ENCODE measurements around the gene TLR8. TPM values are rescaled to one million over a fixed set of nuclear protein-coding genes. Genes with fewer than 3 reads are reported as not detected.
"Not testable (repeated sequence)": the region's sequence is repeated elsewhere in the genome, so short reads cannot be mapped to it uniquely, and the experiment has no call there.

The TLR8 gene
- total RNA-seq, 2 donors from 2014 or later, result not detected

GRCh38 chrX:12917753-12918152, 11.3 kb downstream of the TLR8 start:
- Mint-ChIP-seq H3K4me3 (no peak overlapping the region), H3K27ac (no peak overlapping the region), H3K4me1 (peaks cover 12% of the 10 kb centered on the region), H3K9me3 (no peaks in the 10 kb centered on the region), H3K36me3 (ENCODE audit: low read depth) (no peaks in the 10 kb centered on the region), H3K27me3 (no peaks in the 10 kb centered on the region)
- no peak for ATAC-seq (replicated peaks)

DNA sequence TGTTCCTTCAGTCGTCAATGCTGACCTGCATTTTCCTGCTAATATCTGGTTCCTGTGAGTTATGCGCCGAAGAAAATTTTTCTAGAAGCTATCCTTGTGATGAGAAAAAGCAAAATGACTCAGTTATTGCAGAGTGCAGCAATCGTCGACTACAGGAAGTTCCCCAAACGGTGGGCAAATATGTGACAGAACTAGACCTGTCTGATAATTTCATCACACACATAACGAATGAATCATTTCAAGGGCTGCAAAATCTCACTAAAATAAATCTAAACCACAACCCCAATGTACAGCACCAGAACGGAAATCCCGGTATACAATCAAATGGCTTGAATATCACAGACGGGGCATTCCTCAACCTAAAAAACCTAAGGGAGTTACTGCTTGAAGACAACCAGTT, 12.6 kb downstream of the TLR8 start:
- Mint-ChIP-seq H3K9me3 (no peaks in the 10 kb centered on the region), H3K27ac (no peak overlapping the region), H3K27me3 (no peaks in the 10 kb centered on the region), H3K4me3 (peak overlapping the region; percentile 43), H3K4me1 (peaks cover 12% of the 10 kb centered on the region), H3K36me3 (ENCODE audit: low read depth) (no peaks in the 10 kb centered on the region)
- peak; percentile 86 for ATAC-seq (replicated peaks)

DNA sequence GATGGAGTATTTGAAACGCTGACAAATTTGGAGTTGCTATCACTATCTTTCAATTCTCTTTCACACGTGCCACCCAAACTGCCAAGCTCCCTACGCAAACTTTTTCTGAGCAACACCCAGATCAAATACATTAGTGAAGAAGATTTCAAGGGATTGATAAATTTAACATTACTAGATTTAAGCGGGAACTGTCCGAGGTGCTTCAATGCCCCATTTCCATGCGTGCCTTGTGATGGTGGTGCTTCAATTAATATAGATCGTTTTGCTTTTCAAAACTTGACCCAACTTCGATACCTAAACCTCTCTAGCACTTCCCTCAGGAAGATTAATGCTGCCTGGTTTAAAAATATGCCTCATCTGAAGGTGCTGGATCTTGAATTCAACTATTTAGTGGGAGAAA, 13.2 kb downstream of the TLR8 start:
- H3K9me3 Mint-ChIP-seq, result no peaks in the 10 kb centered on the region
- peak overlapping the region; percentile 58 for H3K4me3 Mint-ChIP-seq
- H3K27me3 Mint-ChIP-seq, result no peaks in the 10 kb centered on the region
- peaks cover 12% of the 10 kb centered on the region for H3K4me1 Mint-ChIP-seq
- H3K36me3 Mint-ChIP-seq (ENCODE audit: low read depth), result no peaks in the 10 kb centered on the region
- no peak overlapping the region for H3K27ac Mint-ChIP-seq
- ATAC-seq (replicated peaks), result no peak

- ATAC-seq (replicated peaks), result peak; percentile 66
- no peaks in the 10 kb centered on the region for H3K36me3 Mint-ChIP-seq (ENCODE audit: low read depth)
- H3K4me1 Mint-ChIP-seq, result peaks cover 12% of the 10 kb centered on the region
- H3K4me3 Mint-ChIP-seq, result peak overlapping the region; percentile 58
- H3K9me3 Mint-ChIP-seq, result no peaks in the 10 kb centered on the region
- peak overlapping the region; percentile 46 for H3K27ac Mint-ChIP-seq
- H3K27me3 Mint-ChIP-seq, result no peaks in the 10 kb centered on the region
Observed at GRCh38 chrX:12920990-12921389, 14.6 kb downstream of the TLR8 start.

- ATAC-seq (replicated peaks), result no peak
- H3K36me3 Mint-ChIP-seq (ENCODE audit: low read depth), result no peaks in the 10 kb centered on the region
- no peaks in the 10 kb centered on the region for H3K27me3 Mint-ChIP-seq
- H3K9me3 Mint-ChIP-seq, result no peaks in the 10 kb centered on the region
- no peak overlapping the region for H3K4me3 Mint-ChIP-seq
- no peak overlapping the region for H3K27ac Mint-ChIP-seq
- peaks cover 12% of the 10 kb centered on the region for H3K4me1 Mint-ChIP-seq
Observed at GRCh38 chrX:12921886-12922598, 15.6 kb downstream of the TLR8 start.

GRCh38 chrX:12922599-12922919, 16.1 kb downstream of the TLR8 start:
- Mint-ChIP-seq H3K27me3 (no peaks in the 10 kb centered on the region), H3K27ac (no peak overlapping the region), H3K4me1 (peaks cover 12% of the 10 kb centered on the region)

GRCh38 chrX:12929701-12930100, 23.3 kb downstream of the TLR8 start:
- Mint-ChIP-seq H3K4me3 (no peak overlapping the region), H3K27me3 (no peaks in the 10 kb centered on the region), H3K4me1 (no peaks in the 10 kb centered on the region), H3K27ac (no peak overlapping the region), H3K36me3 (ENCODE audit: low read depth) (no peaks in the 10 kb centered on the region), H3K9me3 (no peaks in the 10 kb centered on the region)
- peak; percentile 65 for ATAC-seq (replicated peaks)

More at GRCh38 chrX:12922599-12922919, 16.1 kb downstream of the TLR8 start:
- no peak for ATAC-seq (replicated peaks)
- H3K4me3 Mint-ChIP-seq, result no peak overlapping the region
- H3K36me3 Mint-ChIP-seq (ENCODE audit: low read depth), result no peaks in the 10 kb centered on the region
- H3K9me3 Mint-ChIP-seq, result no peaks in the 10 kb centered on the region

- ATAC-seq (replicated peaks), result peak; percentile 48
- H3K36me3 Mint-ChIP-seq (ENCODE audit: low read depth), result no peaks in the 10 kb centered on the region
- H3K27ac Mint-ChIP-seq, result no peak overlapping the region
- H3K27me3 Mint-ChIP-seq, result no peaks in the 10 kb centered on the region
- H3K4me1 Mint-ChIP-seq, result no peaks in the 10 kb centered on the region
- no peak overlapping the region for H3K4me3 Mint-ChIP-seq
- H3K9me3 Mint-ChIP-seq, result no peaks in the 10 kb centered on the region
Observed at GRCh38 chrX:12930150-12930549, 23.7 kb downstream of the TLR8 start.

DNA sequence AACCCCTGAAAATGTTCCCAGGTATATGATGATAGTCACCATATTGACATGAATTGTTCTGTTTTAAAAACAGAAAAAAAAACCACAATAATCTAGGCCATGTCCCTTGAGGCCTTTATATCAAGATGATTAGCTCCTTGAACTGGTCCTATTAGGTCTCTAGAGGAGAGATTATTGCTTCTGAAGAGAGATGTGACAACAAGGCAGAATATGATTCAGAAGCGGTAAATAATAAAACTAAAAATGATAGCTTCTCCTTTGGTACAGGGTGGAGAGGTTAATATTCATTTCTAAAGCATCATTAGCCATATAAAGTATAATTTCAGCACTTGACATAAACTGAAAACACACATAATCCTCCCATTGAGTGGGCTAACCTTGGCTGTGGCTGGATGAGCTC, 25.8 kb downstream of the TLR8 start:
- Mint-ChIP-seq H3K27me3 (no peaks in the 10 kb centered on the region), H3K4me3 (no peak overlapping the region), H3K9me3 (no peaks in the 10 kb centered on the region), H3K36me3 (ENCODE audit: low read depth) (no peaks in the 10 kb centered on the region), H3K4me1 (no peaks in the 10 kb centered on the region), H3K27ac (no peak overlapping the region)
- ATAC-seq (replicated peaks), result no peak

GRCh38 chrX:12934850-12935249, 28.4 kb downstream of the TLR8 start:
- no peaks in the 10 kb centered on the region for H3K36me3 Mint-ChIP-seq (ENCODE audit: low read depth)
- H3K4me1 Mint-ChIP-seq, result no peaks in the 10 kb centered on the region
- ATAC-seq (replicated peaks), result no peak
- no peak overlapping the region for H3K4me3 Mint-ChIP-seq
- H3K27me3 Mint-ChIP-seq, result no peaks in the 10 kb centered on the region
- H3K27ac Mint-ChIP-seq, result no peak overlapping the region
- H3K9me3 Mint-ChIP-seq, result no peaks in the 10 kb centered on the region

GRCh38 chrX:12936947-12937346, 30.5 kb downstream of the TLR8 start:
- Mint-ChIP-seq H3K27me3 (no peaks in the 10 kb centered on the region), H3K4me1 (no peaks in the 10 kb centered on the region), H3K4me3 (no peak overlapping the region), H3K27ac (no peak overlapping the region), H3K36me3 (ENCODE audit: low read depth) (no peaks in the 10 kb centered on the region), H3K9me3 (no peaks in the 10 kb centered on the region)
- no peak for ATAC-seq (replicated peaks)

DNA sequence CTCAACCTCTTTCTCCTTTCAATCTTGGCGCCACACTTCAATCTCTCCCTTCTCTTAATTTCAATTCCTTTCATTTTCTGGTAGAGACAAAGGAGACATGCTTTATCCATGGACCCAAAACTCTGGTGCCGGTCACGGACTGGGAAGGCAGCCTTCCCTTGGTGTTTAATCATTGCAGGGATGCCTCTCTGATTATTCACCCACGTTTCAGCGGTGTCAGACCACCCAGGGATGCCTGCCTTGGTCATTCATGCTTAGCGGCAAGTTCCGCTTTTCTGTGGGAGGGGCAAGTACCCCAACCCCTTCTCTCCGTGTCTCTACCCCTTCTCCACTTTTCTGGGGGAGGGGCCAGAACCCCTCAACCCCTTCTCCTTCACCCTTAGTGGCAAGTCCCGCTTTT, 34.1 kb downstream of the TLR8 start:
- ATAC-seq (replicated peaks); H3K36me3 Mint-ChIP-seq (ENCODE audit: low read depth); H3K27ac Mint-ChIP-seq; H3K4me3 Mint-ChIP-seq; H3K4me1 Mint-ChIP-seq; H3K27me3 Mint-ChIP-seq; H3K9me3 Mint-ChIP-seq: not testable (repeated sequence)

- H3K4me3 Mint-ChIP-seq; H3K27me3 Mint-ChIP-seq; H3K4me1 Mint-ChIP-seq; ATAC-seq (replicated peaks); H3K27ac Mint-ChIP-seq; H3K36me3 Mint-ChIP-seq (ENCODE audit: low read depth); H3K9me3 Mint-ChIP-seq: not testable (repeated sequence)
Observed at GRCh38 chrX:12943592-12943991, 37.2 kb downstream of the TLR8 start.

- not testable (repeated sequence) for H3K36me3 Mint-ChIP-seq (ENCODE audit: low read depth); H3K9me3 Mint-ChIP-seq; H3K4me3 Mint-ChIP-seq; H3K4me1 Mint-ChIP-seq; H3K27me3 Mint-ChIP-seq; ATAC-seq (replicated peaks); H3K27ac Mint-ChIP-seq
Observed at GRCh38 chrX:12944452-12944851, 38.0 kb downstream of the TLR8 start.

- Mint-ChIP-seq H3K36me3 (ENCODE audit: low read depth) (peaks cover 5% of the 10 kb centered on the region), H3K9me3 (no peaks in the 10 kb centered on the region), H3K4me3 (no peak overlapping the region), H3K27ac (no peak overlapping the region), H3K4me1 (peaks cover 16% of the 10 kb centered on the region), H3K27me3 (no peaks in the 10 kb centered on the region)
- ATAC-seq (replicated peaks), result no peak
Observed at GRCh38 chrX:12945494-12945893, 39.1 kb downstream of the TLR8 start.

DNA sequence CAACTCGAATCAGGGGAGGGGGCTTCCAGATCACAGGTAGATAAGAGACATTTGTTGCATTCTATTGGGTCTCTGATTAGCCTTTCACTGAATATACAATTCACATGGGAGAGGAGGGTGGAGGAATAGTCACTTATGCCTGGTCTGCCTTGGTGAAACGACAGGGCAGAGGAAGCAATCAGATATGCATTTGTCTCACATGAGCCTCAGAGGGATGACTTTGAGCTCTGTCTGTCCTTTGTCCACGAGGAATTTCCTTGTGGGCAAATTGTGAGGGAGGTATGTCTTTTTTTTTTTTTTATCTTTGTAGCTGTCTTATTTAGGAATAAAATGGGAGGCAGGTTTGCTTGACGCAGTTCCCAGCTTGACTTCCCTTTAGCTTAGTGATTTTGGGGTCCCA, 40.0 kb downstream of the TLR8 start:
- H3K4me3 Mint-ChIP-seq, result peak overlapping the region; percentile 97
- H3K9me3 Mint-ChIP-seq, result no peaks in the 10 kb centered on the region
- no peaks in the 10 kb centered on the region for H3K27me3 Mint-ChIP-seq
- peaks cover 11% of the 10 kb centered on the region for H3K36me3 Mint-ChIP-seq (ENCODE audit: low read depth)
- H3K4me1 Mint-ChIP-seq, result peaks cover 23% of the 10 kb centered on the region
- no peak for ATAC-seq (replicated peaks)
- peak overlapping the region; percentile 99 for H3K27ac Mint-ChIP-seq
